Measurements from ENCODE around the gene TIA1.

TIA1 gene

GRCh38 chr2:70161069-70161534 is 87.3 kb downstream of the TIA1 start:
- no CpG with 5 or more reads among the region's 2 CpGs for WGBS (ENCODE audit: insufficient coverage, insufficient read length)
- Histone ChIP-seq H3K27me3 (ENCODE audit: control insufficient read depth, insufficient read depth, low read length) (no peaks in the 10 kb centered on the region), H3K4me1 (ENCODE audit: control insufficient read depth, insufficient read depth, low read length) (no peaks in the 10 kb centered on the region), H3K4me3 (ENCODE audit: low read length) (no peak overlapping the region), H3K27ac (ENCODE audit: low read length) (no peak overlapping the region), H3K36me3 (ENCODE audit: control insufficient read depth, insufficient read depth, low read length) (no peaks in the 10 kb centered on the region), H3K9me3 (ENCODE audit: control insufficient read depth, insufficient read depth, low read length) (no peaks in the 10 kb centered on the region)
- no peak for DNase-seq (ENCODE audit: low read depth, low spot score)

GRCh38 chr2:70160545-70160944 is 87.9 kb downstream of the TIA1 start:
- no peaks in the 10 kb centered on the region for H3K9me3 ChIP-seq (ENCODE audit: control insufficient read depth, insufficient read depth, low read length)
- H3K4me3 ChIP-seq (ENCODE audit: low read length), result no peak overlapping the region
- no peak overlapping the region for H3K27ac ChIP-seq (ENCODE audit: low read length)
- H3K27me3 ChIP-seq (ENCODE audit: control insufficient read depth, insufficient read depth, low read length), result no peaks in the 10 kb centered on the region
- no peaks in the 10 kb centered on the region for H3K36me3 ChIP-seq (ENCODE audit: control insufficient read depth, insufficient read depth, low read length)
- DNase-seq (ENCODE audit: low read depth, low spot score), result no peak
- no peaks in the 10 kb centered on the region for H3K4me1 ChIP-seq (ENCODE audit: control insufficient read depth, insufficient read depth, low read length)
- WGBS (ENCODE audit: insufficient coverage, insufficient read length), result no CpG with 5 or more reads among the region's 6 CpGs

Data from iPS DF 6.9 (cell line).